Inflammatory macrophage (primary cell): Measurements from ENCODE around the gene DYNC2I2.
"Not testable (repeated sequence)": the region's sequence is repeated elsewhere in the genome, so short reads cannot be mapped to it uniquely, and the experiment has no call there.

ENCODE experiments used
- DNase-seq, 2 donors: peaks; one replicate each; pipeline ENCODE4 v3.0.0-alpha.2; 2020 to 2022

DYNC2I2 gene

DNA sequence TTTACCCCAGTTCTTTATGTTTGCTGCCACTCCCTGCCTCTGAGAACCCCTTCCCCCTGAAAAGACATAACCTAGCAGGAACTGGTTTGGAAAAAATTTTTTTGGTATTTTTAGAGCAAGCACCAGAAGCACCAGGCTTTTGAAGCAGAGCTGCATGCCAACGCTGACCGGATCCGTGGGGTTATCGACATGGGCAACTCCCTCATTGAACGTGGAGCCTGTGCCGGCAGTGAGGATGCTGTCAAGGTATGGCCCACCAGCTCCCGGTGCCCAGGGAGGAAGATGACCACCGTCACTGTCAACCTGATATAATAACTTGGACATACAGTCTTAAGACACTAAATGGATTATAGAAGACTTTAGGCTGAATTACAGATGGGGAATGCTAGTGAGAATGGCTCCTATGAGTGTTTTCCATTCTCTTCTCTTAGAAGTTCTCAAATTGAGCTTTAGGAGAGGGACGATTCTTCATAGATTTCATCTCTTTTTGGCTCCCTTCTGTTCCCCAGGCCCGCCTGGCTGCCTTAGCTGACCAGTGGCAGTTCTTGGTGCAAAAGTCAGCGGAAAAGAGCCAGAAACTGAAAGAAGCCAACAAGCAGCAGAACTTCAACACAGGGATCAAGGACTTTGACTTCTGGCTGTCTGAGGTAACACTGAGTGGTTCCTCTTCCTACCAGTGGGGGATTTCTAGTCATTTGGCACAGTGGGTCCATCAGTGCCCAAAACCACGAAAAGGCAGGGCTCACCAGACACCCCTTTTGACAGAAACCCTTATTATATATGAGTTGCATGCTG, 44.9 kb downstream of the DYNC2I2 start:
- DNase-seq = no peak

DNA sequence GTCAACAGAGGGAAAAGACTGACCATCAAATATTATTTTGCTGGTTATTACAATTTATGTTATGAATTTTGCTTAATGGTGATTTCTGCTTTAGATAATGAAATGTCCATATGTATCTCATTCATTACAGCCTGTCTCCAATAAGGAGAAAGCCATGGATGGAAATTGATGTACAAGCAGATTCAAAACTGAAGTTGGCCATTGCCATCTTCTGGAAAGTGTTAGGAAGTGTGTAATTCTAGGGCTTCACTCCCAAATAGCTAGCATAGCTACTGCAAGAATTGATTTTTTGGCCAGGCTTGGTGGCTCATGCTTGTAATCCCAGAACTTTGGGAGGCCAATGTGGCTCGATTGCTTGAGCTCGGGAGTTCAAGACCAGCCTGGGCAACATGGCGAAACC, 45.8 kb downstream of the DYNC2I2 start:
- DNase-seq = no peak

DNA sequence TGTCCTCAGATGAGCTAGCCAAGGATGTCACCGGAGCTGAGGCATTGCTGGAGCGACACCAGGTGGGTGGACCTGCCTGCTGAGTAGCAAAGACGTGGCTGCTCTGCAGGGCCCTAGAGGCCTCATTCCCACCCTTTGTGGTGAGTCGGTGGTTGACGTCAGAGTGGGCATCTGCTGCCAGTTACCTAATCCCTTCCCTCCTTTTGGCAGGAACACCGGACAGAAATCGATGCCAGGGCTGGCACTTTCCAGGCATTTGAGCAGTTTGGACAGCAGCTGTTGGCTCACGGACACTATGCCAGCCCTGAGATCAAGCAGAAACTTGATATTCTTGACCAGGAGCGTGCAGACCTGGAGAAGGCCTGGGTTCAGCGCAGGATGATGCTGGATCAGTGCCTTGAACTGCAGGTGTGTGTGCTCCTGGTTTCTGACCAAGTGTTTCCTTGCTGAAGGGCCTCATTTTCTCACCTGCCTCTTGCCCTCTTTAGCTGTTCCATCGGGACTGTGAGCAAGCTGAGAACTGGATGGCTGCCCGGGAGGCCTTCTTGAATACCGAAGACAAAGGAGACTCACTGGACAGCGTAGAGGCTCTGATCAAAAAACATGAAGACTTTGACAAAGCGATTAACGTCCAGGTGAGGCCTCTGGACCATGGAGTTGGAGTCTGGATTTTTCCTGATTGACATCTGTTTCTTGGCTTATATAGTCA, 48.9 kb downstream of the DYNC2I2 start:
- DNase-seq = no peak

DNA sequence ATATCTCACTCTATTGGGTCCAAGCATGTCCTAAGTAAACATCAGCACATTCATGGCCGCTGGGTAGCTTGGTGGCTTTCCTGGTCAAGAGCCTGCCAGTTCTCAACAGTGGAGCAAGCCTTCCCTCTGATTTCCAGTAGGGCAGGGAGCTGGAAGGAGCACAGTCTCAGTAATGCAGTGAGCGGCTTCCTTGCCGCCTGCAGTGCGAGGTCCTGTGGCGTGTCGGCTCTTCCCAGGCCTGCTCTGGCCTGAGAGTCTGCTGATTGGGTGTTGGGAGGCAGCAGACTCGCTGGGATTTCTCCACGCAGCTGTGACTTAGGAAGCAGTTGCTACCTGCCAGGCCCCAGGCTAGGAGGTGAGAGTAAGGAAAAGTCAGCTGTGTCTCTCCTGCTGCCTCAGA, 53.0 kb downstream of the DYNC2I2 start:
- DNase-seq = no peak

DNA sequence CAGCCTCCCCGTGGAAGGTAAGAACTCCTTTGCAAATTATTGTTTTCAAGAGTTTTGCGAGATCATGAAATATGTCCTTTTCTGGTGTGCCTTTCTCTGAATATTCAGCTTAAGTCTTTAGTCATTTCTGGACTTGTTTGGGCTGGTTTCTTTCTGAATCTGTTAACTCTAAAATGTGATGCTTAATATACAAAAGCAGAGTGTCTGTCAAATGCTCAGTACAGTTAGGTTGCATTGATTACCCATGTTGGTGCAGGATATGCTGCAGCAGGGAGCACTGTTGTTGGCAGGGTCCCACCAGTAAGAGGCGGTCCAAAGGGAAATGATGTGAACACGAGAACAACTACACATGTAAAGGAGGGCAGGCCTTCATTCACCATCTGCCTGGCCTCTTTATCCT, 56.5 kb downstream of the DYNC2I2 start:
- DNase-seq = no peak

DNA sequence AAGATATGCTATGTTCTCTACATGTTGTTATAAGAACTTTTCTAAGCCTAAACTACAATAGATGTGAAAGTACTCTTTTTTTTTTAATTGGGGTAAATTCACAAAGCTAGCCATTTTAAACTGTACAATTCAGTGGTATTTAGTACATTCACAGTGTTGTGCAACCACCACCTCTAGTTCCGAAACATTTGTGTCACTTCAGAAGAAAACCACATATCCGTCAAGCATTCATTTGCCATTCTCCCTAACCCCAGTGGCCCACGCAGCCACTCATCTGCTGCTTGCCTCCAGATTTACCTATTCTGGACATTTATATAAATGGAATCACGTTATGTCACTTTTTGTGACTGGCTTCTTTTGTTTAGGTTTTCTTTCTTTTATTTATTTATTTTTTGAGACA, 61.2 kb downstream of the DYNC2I2 start:
- DNase-seq = no peak

DNA sequence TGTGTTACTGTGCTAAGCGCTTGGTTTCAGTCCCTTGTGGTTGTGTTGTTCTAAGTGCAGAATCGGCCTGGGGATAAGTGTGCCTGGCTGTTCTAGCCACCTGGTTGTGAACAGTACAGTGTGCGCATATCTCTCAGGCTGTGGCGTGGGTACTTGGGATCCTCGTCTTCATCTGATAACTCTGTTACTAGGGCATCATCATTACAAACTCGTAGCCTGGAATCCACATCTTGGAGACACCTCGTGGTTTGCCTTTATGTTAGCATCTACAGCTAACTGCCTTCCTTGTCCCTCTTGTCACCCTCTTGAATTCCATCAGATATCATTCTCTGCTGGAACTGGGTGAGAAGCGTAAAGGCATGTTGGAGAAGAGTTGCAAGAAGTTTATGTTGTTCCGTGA, 62.8 kb downstream of the DYNC2I2 start:
- DNase-seq = no peak

DNA sequence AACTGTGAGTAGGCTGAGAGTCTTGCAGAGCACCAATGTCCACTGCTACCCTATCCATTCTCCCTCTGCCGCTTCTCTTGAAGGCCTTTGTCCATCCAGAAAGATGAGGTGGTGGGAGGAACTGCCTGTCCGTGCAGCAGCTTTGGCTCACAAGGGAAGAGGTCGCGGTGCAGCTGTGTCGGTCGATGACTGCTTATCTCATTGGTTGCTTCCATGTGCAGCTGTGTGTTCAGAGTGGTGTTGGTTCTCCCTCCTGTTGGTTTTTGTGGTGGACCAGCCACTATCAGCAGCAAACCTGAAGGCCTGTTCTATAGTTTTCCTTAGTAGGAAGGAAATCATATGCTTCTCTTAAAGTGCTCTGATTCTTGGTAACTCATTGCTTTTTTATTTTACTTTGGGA, 63.6 kb downstream of the DYNC2I2 start:
- no peak for DNase-seq

DNA sequence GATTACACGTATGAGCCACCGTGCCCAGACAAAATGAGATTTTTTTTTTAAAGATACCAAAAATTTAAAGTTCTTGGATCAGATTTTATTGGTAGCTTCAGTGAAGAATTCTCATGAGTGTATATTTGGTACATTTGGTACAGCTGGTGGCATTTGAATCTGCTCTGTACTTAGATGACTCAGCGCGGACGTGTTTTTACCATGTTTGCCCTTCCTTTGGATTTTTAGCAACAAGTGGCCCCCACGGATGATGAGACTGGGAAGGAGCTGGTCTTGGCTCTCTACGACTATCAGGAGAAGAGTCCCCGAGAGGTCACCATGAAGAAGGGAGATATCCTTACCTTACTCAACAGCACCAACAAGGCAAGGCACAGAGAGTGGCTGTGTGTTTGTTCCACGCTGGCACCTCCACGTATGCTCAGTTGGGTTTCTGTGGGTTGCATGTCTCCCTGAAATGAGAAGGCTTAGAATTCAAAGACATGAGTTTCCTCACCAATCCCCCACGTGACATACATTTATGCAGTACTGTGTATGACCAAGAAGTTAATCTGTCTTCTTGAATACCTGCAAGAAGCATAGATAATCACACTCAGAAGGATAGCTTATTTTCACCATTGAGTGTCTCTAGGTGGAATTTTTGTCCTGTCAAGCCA, 67.9 kb downstream of the DYNC2I2 start:
- no peak for DNase-seq

DNA sequence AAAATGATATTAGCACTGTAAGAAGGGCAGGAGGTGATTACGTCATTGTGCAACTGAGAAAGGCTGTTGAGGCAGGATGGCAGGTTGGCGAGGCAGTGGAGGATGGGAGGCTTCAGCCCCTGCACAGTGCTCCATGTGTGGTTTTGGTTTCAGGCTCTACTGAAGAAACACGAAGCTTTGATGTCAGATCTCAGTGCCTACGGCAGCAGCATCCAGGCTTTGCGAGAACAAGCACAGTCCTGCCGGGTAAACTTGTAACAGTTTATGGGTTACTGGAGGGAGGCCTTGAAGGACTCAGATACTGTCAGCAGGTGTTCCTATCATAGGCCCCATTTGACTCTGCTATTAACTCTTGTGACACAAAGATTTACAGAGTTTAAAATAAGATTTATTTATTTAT, 69.2 kb downstream of the DYNC2I2 start:
- DNase-seq = no peak

DNA sequence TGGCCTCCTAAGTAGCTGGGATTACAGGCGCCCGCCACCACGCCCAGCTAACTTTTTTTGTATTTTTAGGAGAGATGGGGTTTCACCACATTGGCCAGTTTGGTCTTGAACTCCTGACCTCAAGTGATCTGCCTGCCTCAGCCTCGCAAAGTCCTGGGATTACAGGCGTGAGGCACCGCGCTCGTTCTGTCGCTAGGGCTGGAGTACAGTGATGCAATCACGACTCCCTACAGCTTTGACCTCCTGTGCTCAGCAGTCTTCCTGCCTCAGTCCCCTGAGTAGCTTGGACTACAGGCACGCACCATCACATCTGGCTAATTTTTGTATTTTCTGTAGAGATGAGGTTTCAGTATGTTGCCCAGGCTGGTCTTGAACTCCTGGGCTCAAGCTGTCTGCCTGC, 69.7 kb downstream of the DYNC2I2 start:
- not testable (repeated sequence) for DNase-seq

DNA sequence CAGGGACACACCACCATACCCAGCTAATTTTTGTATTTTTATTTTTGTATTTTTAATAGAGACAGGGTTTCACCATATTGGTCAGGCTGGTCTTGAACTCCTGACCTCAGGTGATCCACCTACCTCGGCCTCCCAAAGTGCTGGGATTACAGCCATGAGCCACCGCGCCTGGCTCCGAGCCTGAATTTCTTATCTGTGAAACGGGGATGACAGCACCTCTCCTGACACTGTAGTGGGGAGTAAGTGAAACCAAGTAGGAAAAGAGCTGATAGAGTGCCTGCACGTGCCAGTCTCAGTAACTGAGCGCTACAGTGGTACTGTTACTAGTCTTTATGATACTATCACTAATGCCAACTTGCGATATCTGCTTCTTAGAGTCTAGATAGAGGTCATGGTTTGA, 71.5 kb downstream of the DYNC2I2 start:
- DNase-seq = not testable (repeated sequence)
